ENCODE data around the gene OR6N2. TPM values are rescaled to one million over a fixed set of nuclear protein-coding genes. Genes with fewer than 3 reads are reported as not detected.

Gene OR6N2
- total RNA-seq, 1 experiment from 2014 or later: not detected

- intact Hi-C loops (cut with micrococcal nuclease; ENCODE audit: unreplicated experiment): no loop called here
- TF ChIP-seq SIN3A (IDR thresholded peaks at IDR 0.05; ENCODE audit: borderline replicate concordance, insufficient read depth, low read depth, low read length) (no peak), TCF7L2 (IDR thresholded peaks at IDR 0.05; ENCODE audit: low read depth, low read length) (no peak), CTCF (IDR thresholded peaks at IDR 0.05) (no peak), POLR2AphosphoS5 (IDR thresholded peaks at IDR 0.05; ENCODE audit: low read depth, low read length) (no peak), REST (IDR thresholded peaks at IDR 0.05; ENCODE audit: insufficient read depth in 1 of 2, low read depth in 2 of 2, low read length in 1 of 2) (no peak)
- no TSS peak for BruUV-seq (replicated peaks)
- H3K27me3 ChIP-seq (ENCODE audit: control insufficient read depth, insufficient read depth, low read length): no peaks in the 10 kb centered on the region
- ATAC-seq (no peak), DNase-seq (ENCODE audit: low read depth, low spot score) (no peak)
- POLR2A ChIA-PET: no interaction called here
- no peaks in the 10 kb centered on the region for H3K9me3 ChIP-seq (ENCODE audit: control insufficient read depth, insufficient read depth, low read depth, low read length)
- H3K4me1 ChIP-seq (ENCODE audit: control insufficient read depth, insufficient read depth, low read length): no peaks in the 10 kb centered on the region
- H3K36me3 ChIP-seq (ENCODE audit: control insufficient read depth, insufficient read depth, low read length): no peaks in the 10 kb centered on the region
- in situ Hi-C loops (cut with HindIII; ENCODE audit: low pct_unique_long_range_greater_than_20kb, low sequenced_read_pairs): no loop called here
- CTCF ChIA-PET: no interaction called here
- H3K27ac ChIP-seq (ENCODE audit: low read length): no peak overlapping the region
- no peak overlapping the region for H3K4me3 ChIP-seq (ENCODE audit: low read depth in 2 of 2, low read length in 2 of 2)
Measured at GRCh38 chr1:158814970-158815369, 34.0 kb upstream of the OR6N2 start.

GRCh38 chr1:158813164-158813563 lies 32.2 kb upstream of the OR6N2 start:
- Histone ChIP-seq H3K27ac (ENCODE audit: low read length) (no peak overlapping the region), H3K36me3 (ENCODE audit: control insufficient read depth, insufficient read depth, low read length) (no peaks in the 10 kb centered on the region), H3K27me3 (ENCODE audit: control insufficient read depth, insufficient read depth, low read length) (no peaks in the 10 kb centered on the region), H3K4me3 (ENCODE audit: low read depth in 2 of 2, low read length in 2 of 2) (no peak overlapping the region), H3K9me3 (ENCODE audit: control insufficient read depth, insufficient read depth, low read depth, low read length) (no peaks in the 10 kb centered on the region), H3K4me1 (ENCODE audit: control insufficient read depth, insufficient read depth, low read length) (no peaks in the 10 kb centered on the region)
- no peak for TF ChIP-seq TCF7L2 (IDR thresholded peaks at IDR 0.05; ENCODE audit: low read depth, low read length)
- TF ChIP-seq CTCF (IDR thresholded peaks at IDR 0.05): no peak
- TF ChIP-seq POLR2AphosphoS5 (IDR thresholded peaks at IDR 0.05; ENCODE audit: low read depth, low read length): no peak
- ChIA-PET POLR2A (no interaction called here), CTCF (no interaction called here)
- intact Hi-C loops (cut with micrococcal nuclease; ENCODE audit: unreplicated experiment): no loop called here
- in situ Hi-C loops (cut with HindIII; ENCODE audit: low pct_unique_long_range_greater_than_20kb, low sequenced_read_pairs): no loop called here
- no peak for DNase-seq (ENCODE audit: low read depth, low spot score)
- no TSS peak for BruUV-seq (replicated peaks)
- ATAC-seq: no peak

- no TSS peak for BruUV-seq (replicated peaks)
- ATAC-seq (no peak), DNase-seq (ENCODE audit: low read depth, low spot score) (no peak)
- ChIA-PET POLR2A (no interaction called here), CTCF (no interaction called here)
- H3K27me3 ChIP-seq (ENCODE audit: control insufficient read depth, insufficient read depth, low read length): no peaks in the 10 kb centered on the region
- H3K4me3 ChIP-seq (ENCODE audit: low read depth in 2 of 2, low read length in 2 of 2): no peak overlapping the region
- H3K36me3 ChIP-seq (ENCODE audit: control insufficient read depth, insufficient read depth, low read length): no peaks in the 10 kb centered on the region
- H3K9me3 ChIP-seq (ENCODE audit: control insufficient read depth, insufficient read depth, low read depth, low read length): no peaks in the 10 kb centered on the region
- in situ Hi-C loops (cut with HindIII; ENCODE audit: low pct_unique_long_range_greater_than_20kb, low sequenced_read_pairs) (no loop called here), intact Hi-C loops (cut with micrococcal nuclease; ENCODE audit: unreplicated experiment) (no loop called here)
- no peaks in the 10 kb centered on the region for H3K4me1 ChIP-seq (ENCODE audit: control insufficient read depth, insufficient read depth, low read length)
- TF ChIP-seq CTCF (IDR thresholded peaks at IDR 0.05) (no peak), SIN3A (IDR thresholded peaks at IDR 0.05; ENCODE audit: borderline replicate concordance, insufficient read depth, low read depth, low read length) (no peak), TCF7L2 (IDR thresholded peaks at IDR 0.05; ENCODE audit: low read depth, low read length) (no peak), POLR2AphosphoS5 (IDR thresholded peaks at IDR 0.05; ENCODE audit: low read depth, low read length) (no peak), REST (IDR thresholded peaks at IDR 0.05; ENCODE audit: insufficient read depth in 1 of 2, low read depth in 2 of 2, low read length in 1 of 2) (no peak)
- H3K27ac ChIP-seq (ENCODE audit: low read length): no peak overlapping the region
Measured at GRCh38 chr1:158812336-158812735, 31.3 kb upstream of the OR6N2 start.
